Chondrocyte (in vitro differentiated cells): Measurements from ENCODE around the gene TAF1. TPM values are rescaled to one million over a fixed set of nuclear protein-coding genes. Genes with fewer than 3 reads are reported as not detected.
"Not testable (repeated sequence)": the region's sequence is repeated elsewhere in the genome, so short reads cannot be mapped to it uniquely, and the experiment has no call there.

Source experiments
- DNase-seq: peaks from one replicate; pipeline ENCODE4 v3.0.0; 2021; ENCODE audit warnings: mixed read lengths, low spot score
- H3K27ac Mint-ChIP-seq: one replicate; pipeline ENCODE4 v1.8.0; 2021; ENCODE audit warnings: mild to moderate bottlenecking, moderate library complexity, mixed read lengths; ENCODE audit not compliant: unreplicated experiment
- H3K27me3 Mint-ChIP-seq: 2 replicates; pipeline ENCODE4 v1.8.0; 2021; ENCODE audit warnings: low read depth, mixed read lengths
- H3K36me3 Mint-ChIP-seq: 2 replicates; pipeline ENCODE4 v1.8.0; 2021; ENCODE audit warnings: low read depth, mixed read lengths
- H3K4me1 Mint-ChIP-seq: 2 replicates; pipeline ENCODE4 v1.8.0; 2021; ENCODE audit warnings: low read depth, mild to moderate bottlenecking, mixed read lengths
- H3K4me3 Mint-ChIP-seq: one replicate; pipeline ENCODE4 v1.8.0; 2021; ENCODE audit warnings: mild to moderate bottlenecking, moderate library complexity, mixed read lengths; ENCODE audit not compliant: unreplicated experiment
- H3K9me3 Mint-ChIP-seq: 2 replicates; pipeline ENCODE4 v1.8.0; 2021; ENCODE audit warnings: low read depth, mixed read lengths
- CTCF ChIP-seq: fragments of 200-600 bp; sonication (generic); IDR thresholded peaks from 2 replicates; pipeline ENCODE4 v1.5.0; 2021; ENCODE audit warnings: antibody characterized with exemption, mild to moderate bottlenecking, moderate library complexity
- total RNA-seq: library from RNA; stranded (reverse); gene quantifications from 3 replicates; pipeline ENCODE4 v1.2.1, GENCODE V29; 2021

Gene TAF1
- total RNA-seq, 1 donor from 2014 or later = 26.4 TPM

GRCh38 chrX:71439420-71439819 is 73.3 kb downstream of the TAF1 start:
- Mint-ChIP-seq H3K4me1 (peaks cover 2% of the 10 kb centered on the region), H3K36me3 (peaks cover 6% of the 10 kb centered on the region), H3K27ac (no peak overlapping the region), H3K9me3 (peaks cover 6% of the 10 kb centered on the region), H3K4me3 (no peak overlapping the region), H3K27me3 (no peaks in the 10 kb centered on the region)
- no peak for TF ChIP-seq CTCF
- DNase-seq = no peak

GRCh38 chrX:71439896-71440295 is 73.7 kb downstream of the TAF1 start:
- Mint-ChIP-seq H3K4me3 (no peak overlapping the region), H3K27me3 (no peaks in the 10 kb centered on the region), H3K27ac (no peak overlapping the region), H3K4me1 (peaks cover 2% of the 10 kb centered on the region), H3K9me3 (peaks cover 6% of the 10 kb centered on the region), H3K36me3 (peaks cover 6% of the 10 kb centered on the region)
- DNase-seq = no peak
- TF ChIP-seq CTCF = no peak

- no peak for DNase-seq
- Mint-ChIP-seq H3K4me3 (no peak overlapping the region), H3K27me3 (no peaks in the 10 kb centered on the region), H3K27ac (no peak overlapping the region), H3K36me3 (peaks cover 9% of the 10 kb centered on the region), H3K9me3 (peaks cover 6% of the 10 kb centered on the region), H3K4me1 (peaks cover 2% of the 10 kb centered on the region)
- no peak for TF ChIP-seq CTCF
Measured at GRCh38 chrX:71440401-71440800, 74.2 kb downstream of the TAF1 start.

GRCh38 chrX:71441809-71442208 is 75.7 kb downstream of the TAF1 start:
- not testable (repeated sequence) for H3K36me3 Mint-ChIP-seq, H3K4me1 Mint-ChIP-seq, DNase-seq, H3K27me3 Mint-ChIP-seq, H3K9me3 Mint-ChIP-seq, H3K27ac Mint-ChIP-seq, H3K4me3 Mint-ChIP-seq

GRCh38 chrX:71450433-71451106 is 84.4 kb downstream of the TAF1 start:
- no peaks in the 10 kb centered on the region for H3K4me1 Mint-ChIP-seq
- peaks cover 3% of the 10 kb centered on the region for H3K36me3 Mint-ChIP-seq
- no peak overlapping the region for H3K27ac Mint-ChIP-seq
- no peak overlapping the region for H3K4me3 Mint-ChIP-seq
- no peak for TF ChIP-seq CTCF
- H3K9me3 Mint-ChIP-seq = no peaks in the 10 kb centered on the region
- H3K27me3 Mint-ChIP-seq = no peaks in the 10 kb centered on the region
- DNase-seq = no peak

GRCh38 chrX:71451518-71451917 is 85.4 kb downstream of the TAF1 start:
- H3K4me3 Mint-ChIP-seq, DNase-seq, H3K9me3 Mint-ChIP-seq, H3K27ac Mint-ChIP-seq, H3K27me3 Mint-ChIP-seq, H3K36me3 Mint-ChIP-seq, H3K4me1 Mint-ChIP-seq: not testable (repeated sequence)
